Ascending aorta (tissue), 2 donors: ENCODE data around the gene PPP5C. TPM values are rescaled to one million over a fixed set of nuclear protein-coding genes. Genes with fewer than 3 reads are reported as not detected.
A peak's percentile ranks its signal among the peaks of the same experiment; 100 is the strongest.

Experiments
- DNase-seq, 2 donors: peaks; one replicate each; pipeline ENCODE4 v3.0.0-alpha.2; 2019; ENCODE audit warnings: low spot score in 2 of 2
- H3K27ac ChIP-seq, 2 donors: fragments of 200-600 bp; sonication (generic); one replicate each; pipeline ENCODE4 v1.5.1; 2016 to 2017; ENCODE audit warnings: mild to moderate bottlenecking in 1 of 2
- H3K27me3 ChIP-seq: fragments of 200-600 bp; sonication (generic); one replicate; pipeline ENCODE4 v1.5.1; 2017
- H3K36me3 ChIP-seq, 2 donors: fragments of 200-600 bp; sonication (generic); one replicate each; pipeline ENCODE4 v1.5.1; 2016
- H3K4me1 ChIP-seq, 2 donors: fragments of 200-600 bp; sonication (generic); one replicate each; pipeline ENCODE4 v1.5.1; 2016 to 2017; ENCODE audit warnings: mild to moderate bottlenecking in 1 of 2
- H3K4me3 ChIP-seq, 2 donors: fragments of 200-600 bp; sonication (generic); one replicate each; pipeline ENCODE4 v1.5.1; 2016 to 2017; ENCODE audit warnings: mild to moderate bottlenecking in 1 of 2
- H3K9me3 ChIP-seq, 2 donors: fragments of 200-600 bp; sonication (generic); one replicate each; pipeline ENCODE4 v1.5.1; 2016
- CTCF ChIP-seq, 3 experiments: fragments of 200-600 bp in 2 of 3; fragments of 450-650 bp in 1 of 3; sonication (generic) in 2 of 3; IDR thresholded peaks; one replicate each; pipeline ENCODE4 v1.5.1; 2016 to 2019; ENCODE audit warnings: antibody characterized with exemption in 3 of 3, mild to moderate bottlenecking in 1 of 3, moderate library complexity in 1 of 3
- intact Hi-C: fragments of 100-400 bp; cut with DNase I; formaldehyde crosslinking; loops from one replicate; pipeline ENCODE4 v1.15.1; 2023
- total RNA-seq: library from RNA; depleted of rRNA; stranded (reverse); fragments of >200 nt; gene quantifications from one replicate; pipeline ENCODE4 v1.1.0, GENCODE V29; 2016

PPP5C gene
- total RNA-seq, 1 donor from 2014 or later: 96.1 TPM

- Histone ChIP-seq H3K27ac (no peak overlapping the region), H3K4me3 (no peak overlapping the region), H3K27me3 (no peaks in the 10 kb centered on the region), H3K36me3 (peaks cover 57 to 74% of the 10 kb centered on the region in 2 donors), H3K4me1 (peaks cover 0 to 17% of the 10 kb centered on the region in 2 donors), H3K9me3 (no peaks in the 10 kb centered on the region)
- no peak for DNase-seq
- no peak for TF ChIP-seq CTCF (IDR thresholded peaks at IDR 0.05)
- intact Hi-C loops: no loop called here
Measured at GRCh38 chr19:46388311-46389095, 41.6 kb downstream of the PPP5C start.

- Histone ChIP-seq H3K4me1 (peaks cover 5 to 23% of the 10 kb centered on the region in 2 donors), H3K27me3 (no peaks in the 10 kb centered on the region), H3K4me3 (no peak overlapping the region), H3K27ac (peak overlapping the region; percentile 38 to 66), H3K9me3 (no peaks in the 10 kb centered on the region), H3K36me3 (peaks cover 47 to 57% of the 10 kb centered on the region in 2 donors)
- intact Hi-C loops: loop anchor here (5.0 to 10.0 kb wide), 2 partner anchors 108 to 215 kb away; partner anchors contain the start of gene CALM3
- TF ChIP-seq CTCF (IDR thresholded peaks at IDR 0.05): no peak
- DNase-seq: no peak
Measured at GRCh38 chr19:46390121-46390858, 43.4 kb downstream of the PPP5C start.

- no peaks in the 10 kb centered on the region for H3K27me3 ChIP-seq
- no peak for TF ChIP-seq CTCF (IDR thresholded peaks at IDR 0.05)
- DNase-seq: no peak
- H3K9me3 ChIP-seq: no peaks in the 10 kb centered on the region
- intact Hi-C loops: loop anchor here (5.0 to 10.0 kb wide), 2 partner anchors 109 to 214 kb away; partner anchors contain the start of gene CALM3
- peaks cover 5 to 24% of the 10 kb centered on the region in 2 donors for H3K4me1 ChIP-seq
- H3K4me3 ChIP-seq: no peak overlapping the region
- H3K27ac ChIP-seq: peak overlapping the region; percentile 38 to 66
- H3K36me3 ChIP-seq: peaks cover 47 to 55% of the 10 kb centered on the region in 2 donors
Measured at GRCh38 chr19:46390866-46391265, 44.0 kb downstream of the PPP5C start.

GRCh38 chr19:46391296-46392251 lies 44.7 kb downstream of the PPP5C start:
- intact Hi-C loops: loop anchor here (5.0 to 10.0 kb wide), 2 partner anchors 109 to 213 kb away; partner anchors contain the start of gene CALM3
- peak overlapping the region; percentile 52 to 66 for H3K27ac ChIP-seq

More at GRCh38 chr19:46391296-46392251, 44.7 kb downstream of the PPP5C start:
- no peak for TF ChIP-seq CTCF (IDR thresholded peaks at IDR 0.05)
- no peaks in the 10 kb centered on the region for H3K9me3 ChIP-seq
- peaks cover 46 to 49% of the 10 kb centered on the region in 2 donors for H3K36me3 ChIP-seq
- H3K27me3 ChIP-seq: no peaks in the 10 kb centered on the region
- DNase-seq: no peak
- H3K4me1 ChIP-seq: peaks cover 5 to 24% of the 10 kb centered on the region in 2 donors
- no peak overlapping the region for H3K4me3 ChIP-seq
